Smooth muscle cell (in vitro differentiated cells): ENCODE data around the gene SMARCA5. TPM values are rescaled to one million over a fixed set of nuclear protein-coding genes. Genes with fewer than 3 reads are reported as not detected.

ENCODE experiments used
- DNase-seq: peaks from one replicate; lab custom pipeline; 2025; ENCODE audit not compliant: unreplicated experiment; lab: John Stamatoyannopoulos, UW
- H2AFZ ChIP-seq: fragments of 200-600 bp; sonication (generic); 2 replicates; pipeline ENCODE4 v1.6.0; 2016; ENCODE audit warnings: antibody characterized with exemption, low read depth, mild to moderate bottlenecking
- H3F3A ChIP-seq: fragments of 200-600 bp; sonication (generic); 2 replicates; pipeline ENCODE4 v1.6.0; 2017; ENCODE audit warnings: antibody characterized with exemption, low read depth
- H3K27ac ChIP-seq: fragments of 200-600 bp; sonication (generic); 2 replicates; pipeline ENCODE4 v1.5.1; 2016; ENCODE audit warnings: low read depth, mild to moderate bottlenecking
- H3K27me3 ChIP-seq: fragments of 200-600 bp; sonication (generic); 2 replicates; pipeline ENCODE4 v1.6.1; 2016; ENCODE audit warnings: low read depth, mild to moderate bottlenecking
- H3K36me3 ChIP-seq: fragments of 200-600 bp; sonication (generic); 2 replicates; pipeline ENCODE4 v1.5.1; 2016; ENCODE audit warnings: low read depth
- H3K4me1 ChIP-seq: fragments of 200-600 bp; sonication (generic); 2 replicates; pipeline ENCODE4 v1.5.1; 2016; ENCODE audit warnings: low read depth
- H3K4me2 ChIP-seq: fragments of 200-600 bp; sonication (generic); 2 replicates; pipeline ENCODE4 v1.6.0; 2016; ENCODE audit warnings: mild to moderate bottlenecking
- H3K4me3 ChIP-seq: fragments of 200-600 bp; sonication (generic); 2 replicates; pipeline ENCODE4 v1.5.1; 2016; ENCODE audit warnings: mild to moderate bottlenecking
- H3K79me2 ChIP-seq: fragments of 200-600 bp; sonication (generic); 2 replicates; pipeline ENCODE4 v1.6.0; 2016; ENCODE audit warnings: low read depth, mild to moderate bottlenecking
- H3K9ac ChIP-seq: fragments of 200-600 bp; sonication (generic); 2 replicates; pipeline ENCODE4 v1.6.0; 2016; ENCODE audit warnings: low read depth
- H3K9me3 ChIP-seq: fragments of 200-600 bp; sonication (generic); replicated peaks from 2 replicates; pipeline ENCODE4 v1.5.1; 2016; ENCODE audit warnings: low read depth
- H4K20me1 ChIP-seq: fragments of 200-600 bp; sonication (generic); 2 replicates; pipeline ENCODE4 v1.6.0; 2016; ENCODE audit warnings: low read depth
- WGBS: methylation state at CpG from one replicate; pipeline ENCODE4 v1.1.7; 2016; ENCODE audit warnings: low lambda C conversion rate; 5-methylcytosine and 5-hydroxymethylcytosine counted together
- polyA plus RNA-seq: library from polyadenylated mRNA; unstranded; fragments of >200 nt; fragmentation: Nextera tagmentation; extraction: Ambion mirVana; gene quantifications from 2 replicates; pipeline ENCODE4 v1.2.1, GENCODE V29; 2016
- total RNA-seq: library from RNA; depleted of rRNA; stranded (reverse); fragments of >200 nt; gene quantifications from 2 replicates; pipeline ENCODE4 v1.2.3, GENCODE V29; 2014
- TF ChIP-seq, protein P1 (sequence below): fragments of 200-600 bp; sonication (generic); IDR thresholded peaks from 2 replicates; pipeline ENCODE4 v1.5.1; 2017; ENCODE audit warnings: borderline replicate concordance, mild to moderate bottlenecking, antibody characterized with exemption; ENCODE audit not compliant: insufficient read depth, poor library complexity, severe bottlenecking

The SMARCA5 gene
- 45.3 and 80.2 TPM in 2 replicates for total RNA-seq
- 29.8 and 31.2 TPM in 2 replicates for polyA plus RNA-seq

DNA sequence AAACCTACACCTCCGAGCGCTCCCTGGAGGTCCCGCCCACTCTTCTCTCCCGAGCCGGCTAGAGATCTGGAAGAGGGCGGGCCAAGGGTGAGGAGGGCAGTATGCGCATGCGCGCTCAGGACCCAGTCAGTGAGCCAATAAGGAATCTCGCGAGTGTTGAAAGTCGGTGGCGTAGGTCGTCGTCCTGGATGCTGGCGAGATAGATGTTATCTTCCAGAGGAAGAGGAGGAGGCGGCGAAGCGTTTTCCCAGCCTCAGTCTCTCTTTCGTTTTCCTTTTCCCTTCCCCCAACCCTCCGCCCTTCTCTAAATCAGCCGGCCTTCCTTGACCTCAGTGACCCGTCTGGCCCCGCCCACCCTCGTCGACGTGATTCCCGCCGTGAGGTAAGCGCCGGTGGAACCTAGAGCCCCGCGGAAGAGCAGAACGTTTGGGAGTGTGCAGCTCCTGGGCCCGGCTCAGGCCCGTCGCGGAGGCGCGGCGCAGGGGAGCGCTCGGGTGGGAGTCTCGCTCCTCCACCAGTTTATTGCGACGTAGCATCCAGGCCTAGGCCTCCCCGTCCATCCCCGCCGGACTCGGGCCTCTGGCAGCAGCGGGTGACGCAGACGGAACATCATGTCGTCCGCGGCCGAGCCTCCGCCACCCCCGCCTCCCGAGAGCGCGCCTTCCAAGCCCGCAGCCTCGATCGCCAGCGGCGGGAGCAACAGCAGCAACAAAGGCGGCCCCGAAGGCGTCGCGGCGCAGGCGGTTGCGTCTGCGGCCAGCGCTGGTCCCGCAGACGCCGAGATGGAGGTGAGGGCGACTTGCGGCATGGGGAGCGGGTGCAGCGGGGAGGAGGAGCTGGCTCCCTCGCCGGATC, at the start of gene SMARCA5:
Gene SMARCA5 (plus strand): TSS at position 389 of the 855 bp plus-strand sequence. CDS start 223 bp downstream, at position 612.
- Histone ChIP-seq H3K4me1 (peaks cover 14% of the 10 kb centered on the region), H3K27me3 (peaks cover 14% of the 10 kb centered on the region), H3F3A (no peaks in the 10 kb centered on the region), H4K20me1 (peaks cover 46% of the 10 kb centered on the region), H3K4me3 (peak within 1 kb of the TSS; percentile 92), H3K9me3 (no peaks in the 10 kb centered on the region), H3K4me2 (peak within 1 kb of the TSS; percentile 96), H3K9ac (peak within 1 kb of the TSS; percentile 97), H3K27ac (peak within 1 kb of the TSS; percentile 98), H2AFZ (peak within 1 kb of the TSS; percentile 98), H3K79me2 (peaks cover 46% of the 10 kb centered on the region), H3K36me3 (peaks cover 10% of the 10 kb centered on the region)
- TF ChIP-seq, protein P1, sequence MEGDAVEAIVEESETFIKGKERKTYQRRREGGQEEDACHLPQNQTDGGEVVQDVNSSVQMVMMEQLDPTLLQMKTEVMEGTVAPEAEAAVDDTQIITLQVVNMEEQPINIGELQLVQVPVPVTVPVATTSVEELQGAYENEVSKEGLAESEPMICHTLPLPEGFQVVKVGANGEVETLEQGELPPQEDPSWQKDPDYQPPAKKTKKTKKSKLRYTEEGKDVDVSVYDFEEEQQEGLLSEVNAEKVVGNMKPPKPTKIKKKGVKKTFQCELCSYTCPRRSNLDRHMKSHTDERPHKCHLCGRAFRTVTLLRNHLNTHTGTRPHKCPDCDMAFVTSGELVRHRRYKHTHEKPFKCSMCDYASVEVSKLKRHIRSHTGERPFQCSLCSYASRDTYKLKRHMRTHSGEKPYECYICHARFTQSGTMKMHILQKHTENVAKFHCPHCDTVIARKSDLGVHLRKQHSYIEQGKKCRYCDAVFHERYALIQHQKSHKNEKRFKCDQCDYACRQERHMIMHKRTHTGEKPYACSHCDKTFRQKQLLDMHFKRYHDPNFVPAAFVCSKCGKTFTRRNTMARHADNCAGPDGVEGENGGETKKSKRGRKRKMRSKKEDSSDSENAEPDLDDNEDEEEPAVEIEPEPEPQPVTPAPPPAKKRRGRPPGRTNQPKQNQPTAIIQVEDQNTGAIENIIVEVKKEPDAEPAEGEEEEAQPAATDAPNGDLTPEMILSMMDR, result no peak
- DNase-seq, result peak; percentile 94
- WGBS, result 1% methylated on average over 76 of the region's 86 CpGs

DNA sequence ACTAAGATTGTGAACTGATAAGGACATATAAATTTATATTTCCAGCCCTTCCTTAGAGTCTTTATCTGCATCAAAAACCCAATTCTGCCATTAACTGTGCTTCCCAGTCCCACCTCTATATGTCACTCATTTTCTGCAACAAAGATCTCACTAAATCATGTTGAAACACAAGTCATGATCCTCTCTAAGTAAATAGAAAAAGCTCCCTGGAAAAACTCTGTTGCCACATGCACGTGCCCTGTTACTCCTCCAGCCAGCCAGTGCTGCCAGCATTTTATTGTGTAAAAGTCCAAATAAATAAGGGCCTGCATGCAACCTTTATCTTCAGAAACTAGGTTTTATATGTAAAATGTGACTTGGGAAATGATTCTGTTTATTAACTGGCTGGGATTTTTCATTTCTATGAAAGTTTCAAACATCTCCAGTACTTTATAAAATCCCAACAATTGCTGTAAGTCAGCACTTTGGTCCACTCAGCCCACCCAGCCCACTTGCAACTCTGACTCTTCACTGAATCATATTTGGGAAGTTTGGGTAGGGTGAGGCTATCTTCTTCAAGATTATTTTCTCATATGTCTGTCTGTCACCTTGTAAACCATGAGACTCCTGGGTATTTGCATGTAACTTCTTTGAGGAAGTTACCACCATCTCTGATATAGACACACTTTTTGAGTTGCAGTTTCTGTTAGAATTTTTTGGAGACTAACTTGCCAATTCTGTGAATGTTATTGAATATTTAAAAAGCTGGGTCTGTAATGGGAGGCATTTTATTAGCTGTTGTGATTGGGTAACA, 40.0 kb upstream of the SMARCA5 start:
- no peaks in the 10 kb centered on the region for H3K36me3 ChIP-seq
- TF ChIP-seq, protein P1, result no peak
- H3K27ac ChIP-seq, result no peak overlapping the region
- no peak overlapping the region for H2AFZ ChIP-seq
- no peaks in the 10 kb centered on the region for H3K27me3 ChIP-seq
- H4K20me1 ChIP-seq, result no peaks in the 10 kb centered on the region
- no peaks in the 10 kb centered on the region for H3K4me1 ChIP-seq
- no peak overlapping the region for H3K9ac ChIP-seq
- no peaks in the 10 kb centered on the region for H3K79me2 ChIP-seq
- H3K9me3 ChIP-seq, result no peaks in the 10 kb centered on the region
- H3K4me3 ChIP-seq, result no peak overlapping the region
- no peak for DNase-seq
- H3F3A ChIP-seq, result no peaks in the 10 kb centered on the region
- WGBS, result 52% methylated on average over 1 of the region's 1 CpG
- H3K4me2 ChIP-seq, result no peak overlapping the region

DNA sequence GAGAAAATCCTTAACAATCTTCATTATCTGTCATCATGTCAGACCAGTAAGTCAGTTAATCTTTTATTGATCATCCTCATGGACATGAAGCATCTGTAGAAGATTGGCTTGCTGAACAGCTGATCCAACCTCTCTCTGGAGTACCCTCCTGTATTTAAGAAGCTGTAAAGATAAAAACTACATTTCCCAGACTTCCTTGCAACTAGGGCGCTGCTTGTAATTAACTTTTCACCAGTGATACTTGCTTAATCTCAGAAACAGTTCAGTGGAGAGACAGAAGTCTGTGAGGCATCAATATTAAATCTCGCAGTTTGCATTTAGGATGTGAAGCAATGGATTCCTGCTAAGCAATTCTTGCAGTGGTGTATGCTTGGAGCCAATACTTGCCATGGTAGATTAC, 36.0 kb upstream of the SMARCA5 start:
- no peaks in the 10 kb centered on the region for H3F3A ChIP-seq
- no peaks in the 10 kb centered on the region for H3K79me2 ChIP-seq
- H3K4me1 ChIP-seq, result no peaks in the 10 kb centered on the region
- H4K20me1 ChIP-seq, result no peaks in the 10 kb centered on the region
- H3K36me3 ChIP-seq, result no peaks in the 10 kb centered on the region
- H3K4me2 ChIP-seq, result no peak overlapping the region
- H3K27ac ChIP-seq, result no peak overlapping the region
- TF ChIP-seq, protein P1, result no peak
- no peaks in the 10 kb centered on the region for H3K27me3 ChIP-seq
- DNase-seq, result no peak
- H3K9ac ChIP-seq, result no peak overlapping the region
- no peaks in the 10 kb centered on the region for H3K9me3 ChIP-seq
- WGBS, result 75% methylated on average over 2 of the region's 2 CpGs
- no peak overlapping the region for H3K4me3 ChIP-seq
- no peak overlapping the region for H2AFZ ChIP-seq
